ENCODE measurements around the gene ZWILCH. TPM values are rescaled to one million over a fixed set of nuclear protein-coding genes. Genes with fewer than 3 reads are reported as not detected.

Gene ZWILCH
- total and polyA plus RNA-seq, 2 of the 4 experiments (the other 2 are of a cell fraction): 10.5 to 22.2 TPM

- TF ChIP-seq ELK1 (IDR thresholded peaks at IDR 0.05; ENCODE audit: borderline replicate concordance, low read depth, low read length) (no peak), CHD1 (IDR thresholded peaks at IDR 0.05; ENCODE audit: low read depth, low read length) (no peak), RFX5 (IDR thresholded peaks at IDR 0.05; ENCODE audit: low read depth, low read length) (no peak)
Measured at GRCh38 chr15:66474135-66474534, 31.0 kb upstream of the ZWILCH start (continued).

- H3K4ac ChIP-seq (ENCODE audit: low read depth, low read length): no peak overlapping the region
- no peak overlapping the region for H2AFZ ChIP-seq (replicated peaks; ENCODE audit: low read length, poor library complexity)
- H3K56ac ChIP-seq (ENCODE audit: extremely low read depth, insufficient read depth, low read length): no peak overlapping the region
- no peak overlapping the region for H3K4me3 ChIP-seq (ENCODE audit: insufficient read depth, low read depth, low read length)
- H4K20me1 ChIP-seq (ENCODE audit: insufficient read depth, low read length): peaks cover 4% of the 10 kb centered on the region
- H3K4me2 ChIP-seq (ENCODE audit: low read depth, low read length): no peak overlapping the region
- no CpG with 5 or more reads among the region's 3 CpGs for WGBS, 2 experiments (ENCODE audit: extremely low coverage in 2 of 2, insufficient read length in 1 of 2)
- no peak overlapping the region for H2AK9ac ChIP-seq (replicated peaks; ENCODE audit: low read depth, low read length, poor library complexity)
- H4K91ac ChIP-seq (ENCODE audit: insufficient read depth, low read depth, low read length): no peak overlapping the region
- no peaks in the 10 kb centered on the region for H3K27me3 ChIP-seq (ENCODE audit: control insufficient read depth, insufficient read depth, low read length)
- DNase-seq (no peak), ATAC-seq (ENCODE audit: low read depth) (no peak)
- peaks cover 7% of the 10 kb centered on the region; the same call in 1 of the 2 replicates for H3K9me1 ChIP-seq (ENCODE audit: insufficient read depth, low read length)
- H2BK20ac ChIP-seq (ENCODE audit: low read depth, low read length): no peak overlapping the region
- H3K9ac ChIP-seq (ENCODE audit: low read depth, low read length): no peak overlapping the region
- peaks cover 25 to 51% of the 10 kb centered on the region in 2 experiments for H3K79me1 ChIP-seq (ENCODE audit: low read depth in 1 of 2, low read length in 2 of 2)
- H3K36me3 ChIP-seq (ENCODE audit: control insufficient read depth, insufficient read depth, low read length): peaks cover 1% of the 10 kb centered on the region; the same call in 1 of the 2 replicates
- no TSS peak for BruUV-seq (replicated peaks)
- no peaks in the 10 kb centered on the region for H3K9me3 ChIP-seq (ENCODE audit: control insufficient read depth, insufficient read depth, low read length)
- no peak overlapping the region for H4K8ac ChIP-seq (ENCODE audit: low read depth in 2 of 2, low read length in 2 of 2)
- no peak overlapping the region for H3K27ac ChIP-seq (ENCODE audit: insufficient read depth, low read length)
- no peak overlapping the region for H3K23ac ChIP-seq (ENCODE audit: low read depth, low read length)
- ChIA-PET CTCF (interaction anchor here (0.6 to 0.8 kb wide), 3 partner anchors 31 to 251 kb away, joined by 3 to 5 read pairs (median 4); no protein-coding TSS in a partner anchor), POLR2A (ENCODE audit: unreplicated experiment) (no interaction called here)
- no peak overlapping the region for H2BK5ac ChIP-seq (ENCODE audit: low read depth, low read length, poor library complexity, severe bottlenecking)
- no peak overlapping the region for H3K18ac ChIP-seq (ENCODE audit: low read depth, low read length)
- H2BK120ac ChIP-seq (ENCODE audit: low read depth, low read length): no peak overlapping the region
- intact Hi-C loops (cut with micrococcal nuclease) (no loop called here), dilution Hi-C loops (cut with HindIII; ENCODE audit: low sequenced_read_pairs, unreplicated experiment) (no loop called here), in situ Hi-C loops (cut with MboI; ENCODE audit: low sequenced_read_pairs) (loop anchor here (25.0 kb wide), 1 partner anchor 563 kb away; no protein-coding TSS in a partner anchor)
- H3K4me1 ChIP-seq (ENCODE audit: control insufficient read depth, insufficient read depth, low read length): peaks cover 9% of the 10 kb centered on the region
- H4K5ac ChIP-seq (ENCODE audit: low read depth, low read length): no peak overlapping the region
- no peak overlapping the region for H2BK15ac ChIP-seq (ENCODE audit: low read depth, low read length)
- H3K14ac ChIP-seq (replicated peaks; ENCODE audit: low read depth, low read length): no peak overlapping the region
- no peak overlapping the region for H2AK5ac ChIP-seq (ENCODE audit: low read depth, low read length)
- TF ChIP-seq CHD1 (IDR thresholded peaks at IDR 0.05; ENCODE audit: low read depth, low read length): no peak
- no peak for TF ChIP-seq FOS (IDR thresholded peaks at IDR 0.05; ENCODE audit: low read depth, low read length)
- TF ChIP-seq NFE2L2 (IDR thresholded peaks at IDR 0.05; ENCODE audit: low read depth, low read length): no peak
- TF ChIP-seq ELK1 (IDR thresholded peaks at IDR 0.05; ENCODE audit: borderline replicate concordance, low read depth, low read length): no peak
- TF ChIP-seq RFX5 (IDR thresholded peaks at IDR 0.05; ENCODE audit: low read depth, low read length): no peak
- no peak for TF ChIP-seq BHLHE40 (IDR thresholded peaks at IDR 0.05; ENCODE audit: low read depth, low read length)
- TF ChIP-seq POLR2A (IDR thresholded peaks at IDR 0.05; ENCODE audit: low read depth, low read length): no peak
- no peak for TF ChIP-seq SMC3 (IDR thresholded peaks at IDR 0.05; ENCODE audit: low read depth, low read length)
- no peak for TF ChIP-seq RCOR1 (IDR thresholded peaks at IDR 0.05; ENCODE audit: insufficient replicate concordance, low read length)
- TF ChIP-seq USF2 (IDR thresholded peaks at IDR 0.05; ENCODE audit: low read depth, low read length): no peak
- TF ChIP-seq RAD21 (IDR thresholded peaks at IDR 0.05; ENCODE audit: low read length): no peak
- no peak for TF ChIP-seq MXI1 (IDR thresholded peaks at IDR 0.05; ENCODE audit: borderline replicate concordance, low read depth, low read length)
- no peak for TF ChIP-seq MAZ (IDR thresholded peaks at IDR 0.05; ENCODE audit: borderline replicate concordance, low read depth, low read length)
- TF ChIP-seq MAFK (IDR thresholded peaks at IDR 0.05; ENCODE audit: low read depth, low read length): no peak
Measured at GRCh38 chr15:66474963-66475362, 30.2 kb upstream of the ZWILCH start.
